Common myeloid progenitor, CD34-positive (primary cell): ENCODE measurements around the gene RAPH1.

ENCODE experiments used
- CTCF ChIA-PET: fragments of 350-600 bp; sonication (Branson Sonifier 250); formaldehyde crosslinking; loops from one replicate; lab custom pipeline; 2021; ENCODE audit warnings: antibody characterized with exemption; lab: Charles Lee
- POLR2A ChIA-PET: fragments of 350-600 bp; sonication (Branson Sonifier 250); formaldehyde crosslinking; loops from one replicate; lab custom pipeline; 2021; ENCODE audit warnings: antibody characterized with exemption; lab: Charles Lee
- DNase-seq, 3 donors: peaks; one replicate each; pipeline versions ENCODE4 v3.0.0 to v3.0.0-alpha.2; 2013
- H3K27ac ChIP-seq, 2 experiments: 1 replicate in 1 of 2; 2 replicates in 1 of 2; pipeline ENCODE4 v1.7.0; 2013; ENCODE audit warnings: inconsistent platforms in 2 of 2, low read length in 2 of 2, mild to moderate bottlenecking in 2 of 2, low read depth in 1 of 2, moderate library complexity in 1 of 2; ENCODE audit not compliant: severe bottlenecking in 2 of 2, insufficient read depth in 1 of 2, poor library complexity in 1 of 2
- H3K27me3 ChIP-seq, 5 experiments: replicated peaks in 2 of 5; 1 replicate in 3 of 5; 2 replicates in 2 of 5; pipeline versions ENCODE4 v1.6.1 to v1.7.0; 2013; ENCODE audit warnings: low read length in 4 of 5, mild to moderate bottlenecking in 2 of 5, moderate library complexity in 2 of 5, inconsistent platforms in 1 of 5; ENCODE audit not compliant: insufficient read depth in 5 of 5, control insufficient read depth in 4 of 5
- H3K36me3 ChIP-seq, 4 experiments: 1 replicate in 2 of 4; 2 replicates in 2 of 4; pipeline versions ENCODE4 v1.6.1 to v1.7.0; 2013; ENCODE audit warnings: low read length in 3 of 4, control low read depth in 1 of 4, mild to moderate bottlenecking in 1 of 4; ENCODE audit not compliant: control insufficient read depth in 4 of 4, insufficient read depth in 4 of 4
- H3K4me1 ChIP-seq, 4 experiments: 1 replicate in 3 of 4; 2 replicates in 1 of 4; pipeline versions ENCODE4 v1.6.1 to v1.7.1; 2013; ENCODE audit warnings: low read length in 3 of 4, mild to moderate bottlenecking in 3 of 4, control low read depth in 1 of 4, inconsistent platforms in 1 of 4, moderate library complexity in 1 of 4; ENCODE audit not compliant: control insufficient read depth in 4 of 4, insufficient read depth in 4 of 4; ENCODE audit errors: control extremely low read depth in 1 of 4
- H3K4me3 ChIP-seq, 7 experiments: 1 replicate in 4 of 7; 2 replicates in 3 of 7; pipeline versions ENCODE4 v1.5.1 to v1.7.0; 2013; ENCODE audit warnings: mild to moderate bottlenecking in 7 of 7, low read length in 6 of 7, moderate library complexity in 6 of 7, inconsistent platforms in 2 of 7, low read depth in 2 of 7, control low read depth in 1 of 7; ENCODE audit not compliant: insufficient read depth in 4 of 7, control insufficient read depth in 1 of 7; ENCODE audit errors: extremely low read depth in 1 of 7
- H3K9me3 ChIP-seq, 5 experiments: 1 replicate in 4 of 5; 2 replicates in 1 of 5; pipeline versions ENCODE4 v1.6.1 to v1.7.1; 2013; ENCODE audit warnings: low read length in 4 of 5, mild to moderate bottlenecking in 2 of 5, inconsistent platforms in 1 of 5, low read depth in 1 of 5, moderate library complexity in 1 of 5; ENCODE audit not compliant: control insufficient read depth in 4 of 5, insufficient read depth in 2 of 5; ENCODE audit errors: control extremely low read depth in 1 of 5
- WGBS: methylation state at CpG from one replicate; pipeline ENCODE4 v1.1.5; 2013; ENCODE audit not compliant: insufficient coverage; 5-methylcytosine and 5-hydroxymethylcytosine counted together

RAPH1 gene

DNA sequence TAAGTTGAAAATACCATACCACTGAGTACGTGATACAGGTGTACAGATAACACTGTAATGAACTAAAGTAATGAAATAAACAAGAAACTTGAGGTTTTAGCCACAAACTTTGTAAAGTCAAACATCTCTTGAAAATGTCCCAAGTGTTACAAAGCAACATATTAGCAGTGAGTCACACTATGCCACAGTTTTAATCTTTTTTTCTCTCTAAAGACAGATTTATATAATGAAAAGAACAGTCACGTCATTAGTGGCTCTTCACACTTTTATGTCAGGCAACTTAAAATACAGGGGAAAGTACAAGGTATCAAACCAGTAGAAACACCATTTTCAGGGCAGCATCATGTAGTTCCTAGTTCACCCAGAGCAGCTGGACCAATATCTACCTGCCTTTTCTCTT lies 42.1 kb downstream of the RAPH1 start:
- H3K4me1 ChIP-seq, result peaks cover 0 to under 1% (median 0%) of the 10 kb centered on the region in 4 experiments
- H3K36me3 ChIP-seq, result no peaks in the 10 kb centered on the region
- POLR2A ChIA-PET, result interaction anchor here (0.7 kb wide), 1 partner anchor 110 kb away, joined by 3 read pairs; no protein-coding TSS in a partner anchor
- no peaks in the 10 kb centered on the region for H3K9me3 ChIP-seq
- WGBS, result no CpG with 5 or more reads among the region's 2 CpGs
- H3K27me3 ChIP-seq, result no peaks in the 10 kb centered on the region
- DNase-seq, result peak in 1 of 3 donors; percentile 9
- H3K4me3 ChIP-seq, result no peak overlapping the region
- CTCF ChIA-PET, result interaction anchor here (0.8 kb wide), 1 partner anchor 125 kb away, joined by 4 read pairs; no protein-coding TSS in a partner anchor
- H3K27ac ChIP-seq, result no peak overlapping the region

DNA sequence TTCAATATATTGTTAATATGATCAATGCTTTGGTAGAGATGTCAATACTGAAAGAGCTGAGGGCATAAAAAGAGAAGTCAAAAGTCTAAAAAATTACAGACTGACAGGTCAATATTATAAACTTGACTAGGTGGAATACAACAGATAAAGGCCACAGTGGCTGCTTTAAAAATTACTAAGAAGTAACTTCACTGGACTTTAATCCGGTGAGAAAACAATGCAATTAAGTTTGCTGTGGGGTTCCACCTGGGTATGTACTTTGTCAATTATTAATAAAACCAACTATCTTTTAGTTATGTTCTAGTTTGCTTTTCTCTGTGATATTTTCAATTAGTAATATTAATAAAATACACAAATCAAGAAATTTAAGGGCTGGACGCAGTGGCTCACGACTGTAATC lies 44.7 kb downstream of the RAPH1 start:
- CTCF ChIA-PET, result interaction anchor here (0.9 kb wide), 1 partner anchor 91 kb away, joined by 3 read pairs; no protein-coding TSS in a partner anchor

DNA sequence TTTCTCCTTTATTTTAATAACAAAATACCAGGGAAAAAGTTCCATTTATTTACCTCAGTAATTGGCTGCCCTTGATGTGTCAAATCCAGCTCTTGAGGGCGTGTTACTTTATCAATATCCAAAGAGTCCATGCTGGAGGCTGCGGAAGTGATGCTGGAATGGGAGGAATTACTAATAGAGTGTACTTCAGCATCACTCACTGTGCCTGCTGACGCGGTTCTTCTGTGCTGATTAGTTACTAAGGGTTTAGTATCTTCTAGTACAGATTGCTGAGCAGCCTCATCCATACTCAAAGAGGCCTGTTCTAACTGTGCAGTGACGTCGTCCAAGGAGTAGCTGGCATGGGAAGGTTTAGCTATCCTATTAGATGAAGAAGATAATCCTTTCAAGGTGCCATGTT lies 45.6 kb downstream of the RAPH1 start:
- POLR2A ChIA-PET, result no interaction called here
- H3K27ac ChIP-seq, result no peak overlapping the region
- no peak for DNase-seq
- no peaks in the 10 kb centered on the region for H3K4me1 ChIP-seq
- no peak overlapping the region for H3K4me3 ChIP-seq
- H3K36me3 ChIP-seq, result no peaks in the 10 kb centered on the region
- CTCF ChIA-PET, result interaction anchor here (0.6 to 1.0 kb wide), 3 partner anchors 324 to 772 kb away, joined by 3 read pairs; no protein-coding TSS in a partner anchor
- H3K27me3 ChIP-seq, result no peaks in the 10 kb centered on the region
- no peaks in the 10 kb centered on the region for H3K9me3 ChIP-seq
- WGBS, result 100% methylated on average over 3 of the region's 6 CpGs

More for the DNA sequence above, 44.7 kb downstream of the RAPH1 start:
- H3K4me3 ChIP-seq, result no peak overlapping the region
- no peak overlapping the region for H3K27ac ChIP-seq
- H3K36me3 ChIP-seq, result no peaks in the 10 kb centered on the region
- H3K4me1 ChIP-seq, result no peaks in the 10 kb centered on the region
- no CpG with 5 or more reads among the region's 3 CpGs for WGBS
- POLR2A ChIA-PET, result no interaction called here
- no peak for DNase-seq
- no peaks in the 10 kb centered on the region for H3K27me3 ChIP-seq
- no peaks in the 10 kb centered on the region for H3K9me3 ChIP-seq

DNA sequence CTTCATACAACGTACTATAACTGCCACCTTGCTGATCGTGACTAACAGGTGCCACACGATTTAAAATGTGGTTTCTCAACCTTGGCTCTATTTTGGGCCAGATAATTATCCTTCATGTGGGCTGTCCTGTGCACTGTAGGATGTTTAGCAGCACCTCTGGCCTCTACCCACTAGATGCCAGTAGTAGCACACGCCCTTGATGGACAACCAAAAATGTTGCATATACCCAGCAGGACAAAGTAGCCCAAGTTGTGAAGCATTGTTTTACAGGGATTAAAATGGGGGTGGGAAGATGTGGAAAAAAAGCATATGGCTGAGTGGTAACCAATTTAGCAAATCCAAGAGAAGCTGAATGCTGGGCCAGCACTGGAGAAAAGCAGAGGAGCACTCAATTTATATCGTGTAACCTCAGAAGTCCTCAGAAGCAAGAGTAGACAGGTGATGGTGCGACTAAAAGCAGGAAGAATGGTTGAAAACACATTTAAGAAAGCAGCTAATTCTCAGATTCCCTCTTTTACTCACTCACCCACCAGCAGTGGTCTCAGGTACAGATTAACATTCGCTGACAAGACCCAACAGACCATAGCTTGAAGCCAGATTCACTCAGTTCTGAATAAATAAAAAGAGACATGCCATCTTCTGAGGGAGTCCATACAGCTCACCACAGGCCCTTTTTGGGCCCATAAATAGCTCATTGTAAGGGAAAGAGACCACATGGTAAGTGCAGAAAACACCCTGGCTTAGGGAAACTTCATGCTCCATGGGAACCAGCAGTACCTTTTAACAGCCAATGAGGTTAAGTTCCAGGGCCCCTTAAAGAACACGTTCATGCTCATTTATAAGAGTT lies 50.6 kb downstream of the RAPH1 start:
- peak; percentile 59 to 76 (median 71) for DNase-seq
- POLR2A ChIA-PET, result no interaction called here
- no peaks in the 10 kb centered on the region for H3K36me3 ChIP-seq
- CTCF ChIA-PET, result interaction anchor here (0.6 to 5.5 kb wide), 14 partner anchors 10 to 566 kb away, joined by 3 to 110 read pairs (median 4); partner anchors contain the start of gene CD28
- WGBS, result 78% methylated on average over 7 of the region's 8 CpGs
- H3K27ac ChIP-seq, result no peak overlapping the region
- no peaks in the 10 kb centered on the region for H3K4me1 ChIP-seq
- H3K27me3 ChIP-seq, result no peaks in the 10 kb centered on the region
- H3K9me3 ChIP-seq, result no peaks in the 10 kb centered on the region
- H3K4me3 ChIP-seq, result no peak overlapping the region

DNA sequence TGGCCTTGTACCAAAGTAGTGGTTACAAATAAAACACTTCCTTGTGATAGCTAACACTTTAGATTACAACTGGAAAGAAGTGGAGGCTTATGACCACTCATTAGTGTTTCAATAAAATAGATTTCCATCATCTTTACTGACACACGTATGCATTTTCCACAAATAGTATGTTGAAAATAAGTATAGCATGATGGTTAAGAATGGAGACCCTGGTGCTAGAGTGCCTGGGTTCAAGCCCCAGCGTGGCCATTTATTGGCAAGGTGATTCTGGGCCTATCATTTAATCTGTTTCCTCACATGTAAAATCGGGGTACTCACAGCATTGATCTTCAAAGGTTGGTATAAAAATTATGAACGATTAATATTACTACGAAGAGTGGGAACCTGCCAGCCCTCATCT lies 54.5 kb downstream of the RAPH1 start:
- ChIA-PET POLR2A (no interaction called here), CTCF (interaction anchor here (1.2 to 2.6 kb wide), 2 partner anchors 27 to 335 kb away, joined by 4 to 20 read pairs; no protein-coding TSS in a partner anchor)
- H3K9me3 ChIP-seq, result no peaks in the 10 kb centered on the region
- H3K27me3 ChIP-seq, result no peaks in the 10 kb centered on the region
- 96% methylated on average over 2 of the region's 5 CpGs for WGBS
- no peak for DNase-seq
- no peak overlapping the region for H3K4me3 ChIP-seq
- H3K36me3 ChIP-seq, result no peaks in the 10 kb centered on the region
- no peaks in the 10 kb centered on the region for H3K4me1 ChIP-seq
- no peak overlapping the region for H3K27ac ChIP-seq

DNA sequence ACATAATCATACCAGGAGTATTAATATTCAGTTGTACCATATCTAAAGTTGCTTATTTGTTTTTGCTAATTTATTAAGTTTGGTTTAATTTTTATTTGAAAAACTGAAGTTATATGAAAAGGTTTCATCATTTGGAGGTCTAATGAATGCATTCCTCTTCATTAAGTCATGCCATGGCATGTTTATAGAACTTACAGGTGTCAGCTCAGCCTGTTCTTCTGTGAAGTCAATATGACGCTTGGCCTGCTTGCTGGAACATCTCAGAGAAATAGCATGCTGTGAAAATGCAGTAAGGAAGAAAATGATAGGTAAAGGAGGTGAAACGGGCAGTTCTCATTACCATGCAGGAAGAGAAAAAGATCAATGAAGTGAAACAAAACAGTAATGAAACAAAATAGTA lies 58.2 kb downstream of the RAPH1 start:
- WGBS, result 81% methylated on average over 2 of the region's 2 CpGs
- H3K36me3 ChIP-seq, result no peaks in the 10 kb centered on the region
- no peaks in the 10 kb centered on the region for H3K27me3 ChIP-seq
- no peaks in the 10 kb centered on the region for H3K9me3 ChIP-seq
- H3K4me1 ChIP-seq, result no peaks in the 10 kb centered on the region
- no peak overlapping the region for H3K27ac ChIP-seq
- ChIA-PET CTCF (no interaction called here), POLR2A (no interaction called here)
- H3K4me3 ChIP-seq, result no peak overlapping the region
- no peak for DNase-seq

DNA sequence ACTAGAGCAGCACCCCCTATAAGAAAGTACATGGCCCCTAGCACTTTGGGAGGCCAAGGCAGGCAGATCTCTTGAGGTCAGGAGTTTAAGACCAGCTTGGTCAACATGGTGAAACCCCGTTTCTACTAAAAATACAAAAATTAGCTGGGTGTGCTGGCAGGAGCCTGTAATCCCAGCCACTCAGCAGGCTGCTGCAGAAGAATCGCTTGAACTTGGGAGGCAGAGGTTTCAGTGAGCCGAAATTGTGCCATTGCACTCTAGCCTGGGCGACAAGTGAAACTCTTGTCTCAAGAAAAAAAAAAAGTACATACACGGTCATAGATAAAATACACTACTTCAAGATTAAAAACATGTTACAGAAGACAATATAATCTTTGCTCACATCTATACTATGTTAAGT lies 63.8 kb downstream of the RAPH1 start:
- Histone ChIP-seq H3K4me1 (no peaks in the 10 kb centered on the region), H3K9me3 (no peaks in the 10 kb centered on the region), H3K36me3 (no peaks in the 10 kb centered on the region), H3K27me3 (no peaks in the 10 kb centered on the region), H3K27ac (no peak overlapping the region), H3K4me3 (no peak overlapping the region)
- CTCF ChIA-PET, result interaction anchor here (1.3 kb wide), 1 partner anchor 343 kb away, joined by 4 read pairs; no protein-coding TSS in a partner anchor
- POLR2A ChIA-PET, result no interaction called here
- no peak for DNase-seq
- WGBS, result 100% methylated on average over 2 of the region's 5 CpGs
